GM18951 (cell line): ENCODE results near the gene WWC1.

ENCODE experiments used
- POLR2A ChIP-seq: IDR thresholded peaks from 4 replicates; pipeline ENCODE4 v1.6.1; 2011; ENCODE audit warnings: mild to moderate bottlenecking; ENCODE audit not compliant: insufficient read length, insufficient read depth; ENCODE audit errors: extremely low read depth
- in situ Hi-C: fragments of 300-500 bp; cut with MboI; formaldehyde crosslinking; loops from one replicate; pipeline ENCODE4 v1.12.0; 2022; ENCODE audit warnings: low sequenced_read_pairs, mixed read lengths, inconsistent platforms; ENCODE audit not compliant: unreplicated experiment

The WWC1 gene

GRCh38 chr5:168486136-168486879 is 194.9 kb downstream of the WWC1 start, which contains the start of gene RARS1:
TSS of gene RARS1 (plus strand) at chr5:168486471. CDS start at chr5:168486499, 28 bp downstream.
- TF ChIP-seq POLR2A = peak; percentile 87
- in situ Hi-C loops = no loop called here

GRCh38 chr5:168489059-168489458 is 197.6 kb downstream of the WWC1 start:
- in situ Hi-C loops = no loop called here
- TF ChIP-seq POLR2A = no peak

- in situ Hi-C loops = no loop called here
- TF ChIP-seq POLR2A = no peak
Measured at GRCh38 chr5:168494057-168494555, 202.7 kb downstream of the WWC1 start.

GRCh38 chr5:168502563-168503237 is 211.3 kb downstream of the WWC1 start:
- no peak for TF ChIP-seq POLR2A
- in situ Hi-C loops = no loop called here

GRCh38 chr5:168513861-168514428 is 222.5 kb downstream of the WWC1 start:
- in situ Hi-C loops = no loop called here
- no peak for TF ChIP-seq POLR2A
